Suprapubic skin (tissue), 4 donors: ENCODE measurements around the gene DRG1.

ENCODE experiments used
- CTCF ChIP-seq, 2 donors: fragments of 200-600 bp in 1 of 2; fragments of 450-650 bp in 1 of 2; sonication (generic) in 1 of 2; IDR thresholded peaks; one replicate each; pipeline ENCODE4 v1.5.1; 2016 to 2019; ENCODE audit warnings: antibody characterized with exemption in 2 of 2, mild to moderate bottlenecking in 1 of 2, moderate library complexity in 1 of 2
- EP300 ChIP-seq: sonication (generic); formaldehyde crosslinking; IDR thresholded peaks from one replicate; pipeline ENCODE4 v1.6.1; 2017; ENCODE audit warnings: antibody characterized with exemption
- POLR2A ChIP-seq, 2 donors: fragments of 450-650 bp; IDR thresholded peaks; one replicate each; pipeline ENCODE4 v1.6.1; 2017; ENCODE audit warnings: antibody characterized with exemption in 2 of 2, mild to moderate bottlenecking in 2 of 2, moderate library complexity in 2 of 2
- POLR2AphosphoS5 ChIP-seq, 3 donors: sonication (generic); formaldehyde crosslinking; IDR thresholded peaks; one replicate each; pipeline ENCODE4 v1.6.1; 2017; ENCODE audit warnings: antibody characterized with exemption in 3 of 3

- no peak for TF ChIP-seq CTCF (IDR thresholded peaks at IDR 0.05)
- TF ChIP-seq POLR2A (IDR thresholded peaks at IDR 0.05), result no peak
- no peak for TF ChIP-seq EP300
- no peak for TF ChIP-seq POLR2AphosphoS5 (IDR thresholded peaks at IDR 0.05)
These were observed 26.1 kb downstream of the DRG1 start for GRCh38 chr22:31425331-31426050.
